ENCODE measurements around the gene LTB4R2.
"Not testable (repeated sequence)": the region's sequence is repeated elsewhere in the genome, so short reads cannot be mapped to it uniquely, and the experiment has no call there.

LTB4R2 gene

GRCh38 chr14:24340606-24341005, 30.7 kb downstream of the LTB4R2 start:
- DNase-seq, result no peak

GRCh38 chr14:24342889-24343288, 32.9 kb downstream of the LTB4R2 start:
- DNase-seq, result no peak

- no peak for DNase-seq
These were observed 34.1 kb downstream of the LTB4R2 start for GRCh38 chr14:24343795-24344660.

GRCh38 chr14:24347134-24347533, 37.2 kb downstream of the LTB4R2 start:
- no peak for DNase-seq

- no peak for DNase-seq
These were observed 38.2 kb downstream of the LTB4R2 start for GRCh38 chr14:24348186-24348585.

GRCh38 chr14:24349742-24350141, 39.8 kb downstream of the LTB4R2 start:
- DNase-seq, result no peak

- no peak for DNase-seq
These were observed 41.6 kb downstream of the LTB4R2 start for GRCh38 chr14:24351517-24351916.

GRCh38 chr14:24353559-24354481, 43.9 kb downstream of the LTB4R2 start:
- DNase-seq, result no peak

GRCh38 chr14:24354482-24354825, 44.5 kb downstream of the LTB4R2 start:
- DNase-seq, result not testable (repeated sequence)

GRCh38 chr14:24355009-24355408, 45.1 kb downstream of the LTB4R2 start:
- DNase-seq, result no peak

- DNase-seq, result no peak
These were observed 46.3 kb downstream of the LTB4R2 start for GRCh38 chr14:24356208-24356607.

- no peak for DNase-seq
These were observed 50.3 kb downstream of the LTB4R2 start for GRCh38 chr14:24360281-24360680.

- DNase-seq, result no peak
These were observed 51.4 kb downstream of the LTB4R2 start for GRCh38 chr14:24361326-24361725.

All from NCI-H1930 (cell line).